ENCODE results near the gene VAMP8. TPM values are rescaled to one million over a fixed set of nuclear protein-coding genes. Genes with fewer than 3 reads are reported as not detected.
"Not testable (repeated sequence)": the region's sequence is repeated elsewhere in the genome, so short reads cannot be mapped to it uniquely, and the experiment has no call there.

Gene VAMP8
- total RNA-seq, 4 donors from 2014 or later = 23.3 to 48.7 (median 46.1) TPM

DNA sequence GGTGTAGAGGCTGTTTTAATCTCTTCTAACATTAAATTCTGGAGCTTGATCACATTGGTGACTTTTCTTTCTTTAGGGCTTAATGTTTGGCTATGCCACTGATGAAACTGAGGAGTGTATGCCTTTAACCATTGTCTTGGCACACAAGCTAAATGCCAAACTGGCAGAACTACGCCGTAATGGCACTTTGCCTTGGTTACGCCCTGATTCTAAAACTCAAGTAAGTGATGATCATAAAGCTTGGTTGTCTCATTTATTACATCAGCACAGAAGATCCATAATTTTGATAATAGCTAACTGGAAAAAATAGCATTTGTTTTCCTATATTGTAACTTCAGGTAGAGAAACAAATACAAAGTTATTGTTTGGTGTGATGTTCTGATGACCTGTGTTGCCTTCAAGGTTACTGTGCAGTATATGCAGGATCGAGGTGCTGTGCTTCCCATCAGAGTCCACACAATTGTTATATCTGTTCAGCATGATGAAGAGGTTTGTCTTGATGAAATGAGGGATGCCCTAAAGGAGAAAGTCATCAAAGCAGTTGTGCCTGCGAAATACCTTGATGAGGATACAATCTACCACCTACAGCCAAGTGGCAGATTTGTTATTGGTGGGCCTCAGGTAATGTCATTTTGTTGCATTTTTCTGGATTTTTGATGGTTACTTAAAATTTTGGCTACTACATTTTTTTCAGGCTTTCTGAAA, 35.5 kb upstream of the VAMP8 start:
- TF ChIP-seq, protein P1, sequence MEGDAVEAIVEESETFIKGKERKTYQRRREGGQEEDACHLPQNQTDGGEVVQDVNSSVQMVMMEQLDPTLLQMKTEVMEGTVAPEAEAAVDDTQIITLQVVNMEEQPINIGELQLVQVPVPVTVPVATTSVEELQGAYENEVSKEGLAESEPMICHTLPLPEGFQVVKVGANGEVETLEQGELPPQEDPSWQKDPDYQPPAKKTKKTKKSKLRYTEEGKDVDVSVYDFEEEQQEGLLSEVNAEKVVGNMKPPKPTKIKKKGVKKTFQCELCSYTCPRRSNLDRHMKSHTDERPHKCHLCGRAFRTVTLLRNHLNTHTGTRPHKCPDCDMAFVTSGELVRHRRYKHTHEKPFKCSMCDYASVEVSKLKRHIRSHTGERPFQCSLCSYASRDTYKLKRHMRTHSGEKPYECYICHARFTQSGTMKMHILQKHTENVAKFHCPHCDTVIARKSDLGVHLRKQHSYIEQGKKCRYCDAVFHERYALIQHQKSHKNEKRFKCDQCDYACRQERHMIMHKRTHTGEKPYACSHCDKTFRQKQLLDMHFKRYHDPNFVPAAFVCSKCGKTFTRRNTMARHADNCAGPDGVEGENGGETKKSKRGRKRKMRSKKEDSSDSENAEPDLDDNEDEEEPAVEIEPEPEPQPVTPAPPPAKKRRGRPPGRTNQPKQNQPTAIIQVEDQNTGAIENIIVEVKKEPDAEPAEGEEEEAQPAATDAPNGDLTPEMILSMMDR (IDR thresholded peaks at IDR 0.05) = no peak
- DNase-seq (ENCODE audit: low spot score) (no peak), ATAC-seq (ENCODE audit: low FRiP score) (no peak)

DNA sequence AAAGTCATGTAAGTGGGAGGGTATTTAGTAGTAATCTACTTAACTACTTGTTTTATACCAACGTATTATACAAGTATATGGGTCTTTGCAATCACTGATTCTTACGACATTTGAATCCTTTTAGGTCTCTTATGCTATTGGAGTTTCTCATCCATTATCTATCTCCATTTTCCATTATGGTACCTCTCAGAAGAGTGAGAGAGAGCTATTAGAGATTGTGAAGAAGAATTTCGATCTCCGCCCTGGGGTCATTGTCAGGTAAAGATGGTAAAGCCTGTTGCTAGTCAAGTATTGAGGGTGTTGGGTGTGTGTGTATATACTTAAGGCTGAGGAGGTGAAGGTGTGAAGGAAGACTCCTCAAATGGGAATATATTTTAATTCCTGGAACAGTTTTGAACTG, 34.6 kb upstream of the VAMP8 start:
- TF ChIP-seq, protein P1 (IDR thresholded peaks at IDR 0.05) = no peak
- no peak for DNase-seq (ENCODE audit: low spot score)
- no peak for ATAC-seq (ENCODE audit: low FRiP score)

DNA sequence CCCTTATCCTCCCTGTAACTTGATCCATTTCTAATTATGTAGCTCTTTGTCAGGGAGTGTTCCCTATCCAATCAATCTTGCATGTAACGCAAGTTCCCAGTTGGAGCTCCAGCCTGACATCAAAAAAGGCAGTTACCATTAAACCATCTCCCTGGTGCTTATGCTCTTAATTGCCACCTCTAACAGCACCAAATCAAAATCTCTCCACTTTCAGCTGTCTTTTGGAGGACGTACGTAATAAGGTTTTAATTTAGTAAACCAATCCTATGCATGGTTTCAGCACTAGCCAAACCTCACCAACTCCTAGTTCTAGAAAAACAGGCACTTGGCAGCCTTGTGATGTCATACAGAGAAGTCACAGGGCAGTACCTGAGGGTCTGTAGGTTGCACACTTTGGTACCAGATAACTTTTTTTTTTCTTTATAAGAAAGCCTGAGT, 33.1 kb upstream of the VAMP8 start:
- not testable (repeated sequence) for DNase-seq (ENCODE audit: low spot score); ATAC-seq (ENCODE audit: low FRiP score)

- not testable (repeated sequence) for DNase-seq (ENCODE audit: low spot score); ATAC-seq (ENCODE audit: low FRiP score)
Observed at GRCh38 chr2:85544915-85545779, 32.2 kb upstream of the VAMP8 start.

DNA sequence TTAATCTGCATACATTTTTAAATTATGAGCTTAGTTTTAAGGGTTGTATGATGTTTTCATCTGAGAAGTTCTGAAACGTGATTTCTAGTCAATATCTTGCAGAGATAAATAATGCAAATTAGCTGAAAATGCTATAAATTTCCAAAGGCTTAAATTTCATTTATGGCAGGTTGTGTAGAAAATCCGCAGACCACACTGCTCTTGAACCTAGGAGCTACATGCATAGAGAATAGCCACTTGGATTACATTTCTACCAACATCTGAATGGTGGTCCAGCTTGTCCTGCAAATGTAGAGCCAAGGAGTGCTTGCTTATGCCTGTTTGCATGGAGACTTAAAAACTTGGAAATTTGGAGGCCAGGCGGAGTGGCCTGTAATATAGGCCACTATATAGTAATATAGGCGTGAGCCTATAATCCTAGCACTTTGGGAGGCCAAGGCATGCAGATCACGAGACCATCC, 31.6 kb upstream of the VAMP8 start:
- TF ChIP-seq, protein P1 (IDR thresholded peaks at IDR 0.05) = no peak
- ATAC-seq (ENCODE audit: low FRiP score) = no peak

GRCh38 chr2:85547089-85547858, 30.1 kb upstream of the VAMP8 start:
- no peak for ATAC-seq (ENCODE audit: low FRiP score)
- no peak for DNase-seq (ENCODE audit: low spot score)
- TF ChIP-seq, protein P1 (IDR thresholded peaks at IDR 0.05) = no peak

More for the DNA sequence above, 31.6 kb upstream of the VAMP8 start:
- DNase-seq (ENCODE audit: low spot score) = no peak

GRCh38 chr2:85547859-85548607, 29.4 kb upstream of the VAMP8 start:
- no peak for DNase-seq (ENCODE audit: low spot score)
- TF ChIP-seq, protein P1 (IDR thresholded peaks at IDR 0.05) = no peak
- no peak for ATAC-seq (ENCODE audit: low FRiP score)

All from omental fat pad (tissue), 4 donors.